Urinary bladder (tissue), 4 donors: Measurements from ENCODE around the gene FNIP2. TPM values are rescaled to one million over a fixed set of nuclear protein-coding genes. Genes with fewer than 3 reads are reported as not detected.
A peak's percentile ranks its signal among the peaks of the same experiment; 100 is the strongest.
"Not testable (repeated sequence)": the region's sequence is repeated elsewhere in the genome, so short reads cannot be mapped to it uniquely, and the experiment has no call there.

Source experiments
- DNase-seq: peaks from one replicate; pipeline ENCODE4 v3.0.0-alpha.2; 2015; ENCODE audit errors: extremely low spot score
- H3K27ac ChIP-seq: one replicate; pipeline ENCODE4 v1.5.1; 2013; ENCODE audit warnings: low read depth, mild to moderate bottlenecking, moderate library complexity
- H3K36me3 ChIP-seq: one replicate; pipeline ENCODE4 v1.6.1; 2013; ENCODE audit warnings: mild to moderate bottlenecking, moderate library complexity; ENCODE audit not compliant: insufficient read depth
- H3K4me1 ChIP-seq: one replicate; pipeline ENCODE4 v1.6.1; 2013; ENCODE audit warnings: mild to moderate bottlenecking, moderate library complexity; ENCODE audit not compliant: insufficient read depth
- H3K4me3 ChIP-seq: one replicate; pipeline ENCODE4 v1.5.1; 2013; ENCODE audit warnings: low read depth, low read length
- WGBS: extraction: QIAGEN DNeasy Blood & Tissue Kit; methylation state at CpG from one replicate; pipeline ENCODE4 v1.1.7; 2013; 5-methylcytosine and 5-hydroxymethylcytosine counted together
- polyA plus RNA-seq: library from polyadenylated mRNA; stranded (reverse); fragments of 200-250 nt; gene quantifications from one replicate; pipeline ENCODE4 v1.2.3, GENCODE V29; 2013
- total RNA-seq: library from RNA; depleted of rRNA; stranded (reverse); fragments of >200 nt; gene quantifications from one replicate; pipeline ENCODE4 v1.2.3, GENCODE V29; 2014
- donor health status: healthy with polysubstance abuse.
- donor health status: healthy.

Gene FNIP2
- total and polyA plus RNA-seq, 2 donors: 15.6 to 54.0 TPM

- H3K36me3 ChIP-seq, H3K4me1 ChIP-seq, H3K4me3 ChIP-seq, DNase-seq, H3K27ac ChIP-seq: not testable (repeated sequence)
- WGBS: 81% methylated on average over 4 of the region's 4 CpGs
Observed at GRCh38 chr4:158809208-158809607, 40.4 kb downstream of the FNIP2 start.

- Histone ChIP-seq H3K27ac (peak overlapping the region; percentile 67), H3K36me3 (no peaks in the 10 kb centered on the region), H3K4me3 (no peak overlapping the region), H3K4me1 (peaks cover 2% of the 10 kb centered on the region)
- WGBS: 9% methylated on average over 6 of the region's 6 CpGs
- peak; percentile 74 for DNase-seq
Observed at GRCh38 chr4:158809611-158810486, 41.0 kb downstream of the FNIP2 start.

GRCh38 chr4:158810487-158811215 lies 41.8 kb downstream of the FNIP2 start:
- peak overlapping the region; percentile 67 for H3K27ac ChIP-seq
- 13% methylated on average over 3 of the region's 3 CpGs for WGBS
- peaks cover 2% of the 10 kb centered on the region for H3K4me1 ChIP-seq
- no peak overlapping the region for H3K4me3 ChIP-seq
- no peak for DNase-seq
- no peaks in the 10 kb centered on the region for H3K36me3 ChIP-seq

GRCh38 chr4:158811216-158811540 lies 42.4 kb downstream of the FNIP2 start:
- Histone ChIP-seq H3K27ac (no peak overlapping the region), H3K4me3 (no peak overlapping the region), H3K36me3 (no peaks in the 10 kb centered on the region), H3K4me1 (peaks cover 2% of the 10 kb centered on the region)
- DNase-seq: no peak

GRCh38 chr4:158811704-158812103 lies 42.9 kb downstream of the FNIP2 start:
- 70% methylated on average over 6 of the region's 6 CpGs for WGBS
- H3K4me3 ChIP-seq: no peak overlapping the region
- peaks cover 2% of the 10 kb centered on the region for H3K4me1 ChIP-seq
- no peak for DNase-seq
- H3K27ac ChIP-seq: no peak overlapping the region
- no peaks in the 10 kb centered on the region for H3K36me3 ChIP-seq

GRCh38 chr4:158812133-158812532 lies 43.3 kb downstream of the FNIP2 start:
- peaks cover 2% of the 10 kb centered on the region for H3K4me1 ChIP-seq
- DNase-seq: no peak

GRCh38 chr4:158812543-158812942 lies 43.7 kb downstream of the FNIP2 start:
- Histone ChIP-seq H3K36me3 (no peaks in the 10 kb centered on the region), H3K4me3 (no peak overlapping the region), H3K4me1 (peaks cover 2% of the 10 kb centered on the region), H3K27ac (no peak overlapping the region)
- DNase-seq: no peak

More at GRCh38 chr4:158812133-158812532, 43.3 kb downstream of the FNIP2 start:
- Histone ChIP-seq H3K4me3 (no peak overlapping the region), H3K27ac (no peak overlapping the region), H3K36me3 (no peaks in the 10 kb centered on the region)
- WGBS: 85% methylated on average over 2 of the region's 2 CpGs

- no peak overlapping the region for H3K27ac ChIP-seq
- 97% methylated on average over 3 of the region's 3 CpGs for WGBS
- peaks cover 2% of the 10 kb centered on the region for H3K4me1 ChIP-seq
- DNase-seq: no peak
- no peak overlapping the region for H3K4me3 ChIP-seq
- no peaks in the 10 kb centered on the region for H3K36me3 ChIP-seq
Observed at GRCh38 chr4:158813113-158813512, 44.3 kb downstream of the FNIP2 start.

GRCh38 chr4:158814207-158814606 lies 45.4 kb downstream of the FNIP2 start:
- 63% methylated on average over 3 of the region's 3 CpGs for WGBS

GRCh38 chr4:158814636-158815330 lies 46.0 kb downstream of the FNIP2 start:
- H3K27ac ChIP-seq: no peak overlapping the region
- 92% methylated on average over 3 of the region's 3 CpGs for WGBS
- peaks cover 5% of the 10 kb centered on the region for H3K4me1 ChIP-seq
- H3K36me3 ChIP-seq: no peaks in the 10 kb centered on the region
- DNase-seq: no peak
- no peak overlapping the region for H3K4me3 ChIP-seq

More at GRCh38 chr4:158814207-158814606, 45.4 kb downstream of the FNIP2 start:
- H3K4me1 ChIP-seq: peaks cover 5% of the 10 kb centered on the region
- no peaks in the 10 kb centered on the region for H3K36me3 ChIP-seq
- DNase-seq: no peak
- no peak overlapping the region for H3K4me3 ChIP-seq
- H3K27ac ChIP-seq: no peak overlapping the region

GRCh38 chr4:158816955-158817354 lies 48.1 kb downstream of the FNIP2 start:
- no peak overlapping the region for H3K27ac ChIP-seq
- H3K4me3 ChIP-seq: no peak overlapping the region
- peaks cover 2% of the 10 kb centered on the region for H3K4me1 ChIP-seq
- 93% methylated on average over 1 of the region's 1 CpG for WGBS
- DNase-seq: no peak
- H3K36me3 ChIP-seq: no peaks in the 10 kb centered on the region

GRCh38 chr4:158817562-158818296 lies 48.9 kb downstream of the FNIP2 start:
- no peak for DNase-seq
- Histone ChIP-seq H3K27ac (no peak overlapping the region), H3K36me3 (no peaks in the 10 kb centered on the region), H3K4me1 (peaks cover 2% of the 10 kb centered on the region), H3K4me3 (no peak overlapping the region)
- WGBS: 92% methylated on average over 10 of the region's 10 CpGs

GRCh38 chr4:158818560-158819140 lies 49.8 kb downstream of the FNIP2 start:
- Histone ChIP-seq H3K36me3 (no peaks in the 10 kb centered on the region), H3K27ac (no peak overlapping the region), H3K4me3 (no peak overlapping the region), H3K4me1 (peaks cover 2% of the 10 kb centered on the region)
- DNase-seq: no peak
- WGBS: 66% methylated on average over 2 of the region's 2 CpGs
